Measurements from ENCODE around the gene FRYL.
A peak's percentile ranks its signal among the peaks of the same experiment; 100 is the strongest.
"Not testable (repeated sequence)": the region's sequence is repeated elsewhere in the genome, so short reads cannot be mapped to it uniquely, and the experiment has no call there.

FRYL gene

DNA sequence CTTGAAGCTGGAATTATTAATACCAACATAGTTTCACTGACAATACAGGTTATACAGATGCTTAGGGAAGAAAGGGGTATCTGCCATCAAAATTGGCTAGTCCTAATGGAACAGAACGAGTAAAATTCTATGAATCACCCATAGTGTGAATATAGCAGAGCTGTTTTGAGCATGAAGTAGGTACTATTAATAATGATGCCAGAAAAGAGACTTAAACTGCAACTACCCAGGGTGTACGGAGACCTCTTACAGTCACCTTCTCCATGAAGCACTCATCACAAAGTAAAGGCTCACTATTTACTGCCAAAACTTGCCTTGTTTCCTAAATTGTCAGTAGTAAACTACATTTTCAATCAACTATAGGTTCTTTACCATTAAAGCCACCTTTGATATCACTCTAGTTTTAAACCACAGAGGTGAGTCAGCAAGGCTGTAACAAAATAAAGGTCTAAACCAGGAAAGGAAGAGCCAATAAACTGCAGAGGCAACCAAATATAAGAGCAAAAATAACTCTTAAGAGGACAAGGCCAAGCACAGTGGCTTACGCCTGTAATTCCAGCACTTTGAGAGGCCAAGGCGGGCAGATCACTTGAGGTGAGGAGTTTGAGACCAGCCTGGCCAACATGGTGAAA lies 114.4 kb downstream of the FRYL start:
- no peak for DNase-seq (ENCODE audit: low read depth in 1 of 2, low spot score in 1 of 2)

- no peak for DNase-seq (ENCODE audit: low read depth in 1 of 2, low spot score in 1 of 2)
These were observed 115.1 kb downstream of the FRYL start for GRCh38 chr4:48664938-48665337.

- no peak for DNase-seq (ENCODE audit: low read depth in 1 of 2, low spot score in 1 of 2)
These were observed 118.7 kb downstream of the FRYL start for GRCh38 chr4:48661391-48661790.

DNA sequence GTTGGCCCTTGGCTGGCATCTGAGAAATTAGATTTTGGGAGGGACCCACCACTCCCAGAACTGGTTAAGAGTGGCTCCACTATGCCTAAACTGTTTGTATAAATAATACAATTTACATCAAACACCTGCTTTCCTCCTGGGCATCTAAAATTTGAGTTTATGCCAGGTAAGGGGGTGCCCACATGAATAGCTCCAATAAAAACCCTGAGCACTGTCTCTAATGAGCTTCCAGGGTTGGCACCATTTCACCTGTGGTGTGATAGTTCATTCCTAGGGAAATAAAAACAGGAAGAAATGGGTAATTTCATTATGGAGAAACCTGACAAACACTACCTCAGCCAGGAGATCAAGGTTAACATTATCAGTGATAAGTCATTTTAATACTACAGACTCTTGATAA lies 119.7 kb downstream of the FRYL start:
- no peak for DNase-seq (ENCODE audit: low read depth in 1 of 2, low spot score in 1 of 2)

DNA sequence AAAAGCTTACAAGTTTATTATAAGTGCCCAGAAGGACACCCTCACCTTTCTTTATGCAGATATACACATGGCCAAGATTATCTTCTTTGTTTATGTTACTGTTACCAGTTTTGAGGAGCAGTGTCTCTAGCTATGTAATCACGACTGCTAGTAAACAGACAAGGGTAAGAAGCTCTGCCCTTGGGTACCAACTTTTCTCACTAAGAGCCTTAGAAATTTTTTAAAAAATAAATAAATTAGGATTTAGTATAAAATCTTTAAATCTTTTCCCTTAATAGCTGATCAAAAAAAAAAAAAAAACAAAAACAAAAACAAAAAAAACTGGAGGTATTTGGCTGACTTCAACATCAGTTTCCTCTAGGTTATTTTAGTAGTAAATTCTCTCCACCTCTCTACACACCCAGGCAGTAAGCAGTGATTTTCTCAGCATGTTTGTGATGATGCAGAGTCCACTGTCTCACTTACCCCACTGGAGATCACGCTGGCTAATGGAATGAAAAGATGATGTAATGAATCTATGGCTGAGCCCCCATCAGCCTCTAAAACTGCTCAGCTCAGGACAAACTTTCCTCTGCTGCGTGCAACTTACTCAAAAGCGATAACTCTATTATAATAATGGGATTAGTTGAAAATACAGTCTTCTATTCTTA lies 125.9 kb downstream of the FRYL start:
- no peak for DNase-seq (ENCODE audit: low read depth in 1 of 2, low spot score in 1 of 2)

DNA sequence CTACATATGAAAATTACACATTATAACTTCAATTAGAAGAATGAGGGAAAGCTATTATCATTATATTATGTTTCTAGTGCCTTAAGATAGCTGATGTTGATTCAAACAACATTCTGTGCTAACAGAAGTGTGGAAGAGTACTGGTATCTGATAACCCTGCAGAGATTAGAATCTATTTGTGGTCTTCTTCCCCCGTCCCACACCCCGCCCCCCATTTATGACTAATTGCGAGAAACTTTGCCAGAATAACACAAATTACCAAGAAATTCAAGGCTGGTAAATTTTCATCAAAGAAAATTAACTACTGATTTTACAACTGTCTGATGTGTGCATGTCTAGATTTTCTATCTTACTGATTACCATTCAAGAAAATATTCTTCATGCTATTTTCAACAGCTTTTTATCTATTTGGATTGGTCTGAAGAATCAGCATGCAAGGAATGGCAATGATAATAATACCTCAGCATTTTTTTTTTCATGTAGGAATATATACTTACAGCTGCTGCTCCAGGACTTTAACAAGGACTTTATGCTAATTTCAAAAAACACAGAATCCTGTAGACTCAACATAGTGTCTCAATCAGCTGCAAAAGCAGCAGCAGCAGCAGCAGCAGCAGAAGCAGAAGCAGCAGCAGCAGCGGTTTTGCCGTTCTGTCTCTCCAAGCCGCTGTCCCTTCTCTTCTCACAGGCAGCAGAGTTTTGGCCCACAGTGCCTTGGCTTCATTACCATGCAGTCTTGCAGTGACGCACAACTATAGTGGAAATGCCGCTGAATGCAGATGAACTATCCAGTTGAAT lies 126.7 kb downstream of the FRYL start:
- peak in 1 of 2 donors; percentile 51 for DNase-seq (ENCODE audit: low read depth in 1 of 2, low spot score in 1 of 2)

DNA sequence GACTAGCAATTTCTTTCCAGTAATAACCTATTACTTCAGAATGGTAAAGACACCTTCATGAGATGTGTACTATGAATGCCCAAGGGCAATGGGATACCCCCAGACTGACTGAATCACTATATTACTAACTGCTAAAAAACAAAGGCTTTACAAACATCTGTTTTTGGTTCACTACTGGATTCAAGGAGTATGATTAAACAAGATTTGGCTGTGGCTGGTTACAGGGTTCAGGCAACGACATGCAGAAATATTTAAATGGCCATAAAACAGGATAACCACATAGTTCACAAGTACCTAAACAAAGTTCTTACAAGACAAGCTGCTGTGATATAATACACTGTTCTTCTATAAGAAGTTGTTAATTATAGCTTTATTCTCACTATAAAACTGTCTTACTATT lies 128.2 kb downstream of the FRYL start:
- no peak for DNase-seq (ENCODE audit: low read depth in 1 of 2, low spot score in 1 of 2)

DNA sequence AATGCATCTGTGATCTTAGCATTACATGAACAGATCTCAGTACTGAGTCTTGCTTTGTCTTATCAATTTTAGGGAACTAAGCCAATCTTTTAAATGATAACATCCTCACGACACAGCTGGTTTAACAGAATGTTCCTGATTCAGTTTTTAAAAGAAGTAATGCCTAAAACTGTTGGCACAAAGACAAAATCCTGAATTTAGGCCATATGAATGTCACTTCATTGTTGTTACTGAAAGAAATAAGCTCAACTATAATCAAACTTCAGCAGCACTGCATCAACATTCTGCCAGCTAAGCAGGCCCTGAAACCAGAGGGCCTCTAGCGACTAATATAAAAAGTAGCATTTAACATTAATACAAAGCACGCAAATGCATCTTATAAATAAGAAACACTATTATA lies 130.6 kb downstream of the FRYL start:
- no peak for DNase-seq (ENCODE audit: low read depth in 1 of 2, low spot score in 1 of 2)

DNA sequence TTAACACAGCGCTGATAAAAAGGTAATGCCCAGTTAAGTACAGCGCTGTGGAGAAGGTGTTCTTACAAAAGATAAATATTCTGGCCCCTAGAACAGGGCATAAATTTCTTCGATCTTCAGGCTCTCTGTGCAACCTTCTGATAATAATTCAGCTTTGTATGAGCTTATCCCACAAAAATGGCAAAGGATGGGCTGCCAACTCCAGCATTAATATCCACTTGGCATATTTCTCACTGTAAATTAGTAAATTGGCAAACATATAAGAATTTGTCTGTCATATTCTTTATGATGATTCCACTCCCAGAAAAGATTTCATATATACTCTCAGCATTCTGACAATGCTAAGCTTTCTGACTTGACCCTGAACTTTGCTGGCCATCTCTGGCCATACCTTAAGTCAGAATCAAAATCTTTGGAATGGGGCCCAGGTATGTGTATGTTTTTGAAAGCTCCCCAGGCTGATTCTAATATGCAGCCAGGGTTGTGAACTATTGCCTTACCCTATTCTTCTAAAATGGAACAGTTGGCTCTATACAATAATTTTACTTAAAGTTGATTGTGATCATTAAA lies 134.8 kb downstream of the FRYL start:
- no peak for DNase-seq (ENCODE audit: low read depth in 1 of 2, low spot score in 1 of 2)

DNA sequence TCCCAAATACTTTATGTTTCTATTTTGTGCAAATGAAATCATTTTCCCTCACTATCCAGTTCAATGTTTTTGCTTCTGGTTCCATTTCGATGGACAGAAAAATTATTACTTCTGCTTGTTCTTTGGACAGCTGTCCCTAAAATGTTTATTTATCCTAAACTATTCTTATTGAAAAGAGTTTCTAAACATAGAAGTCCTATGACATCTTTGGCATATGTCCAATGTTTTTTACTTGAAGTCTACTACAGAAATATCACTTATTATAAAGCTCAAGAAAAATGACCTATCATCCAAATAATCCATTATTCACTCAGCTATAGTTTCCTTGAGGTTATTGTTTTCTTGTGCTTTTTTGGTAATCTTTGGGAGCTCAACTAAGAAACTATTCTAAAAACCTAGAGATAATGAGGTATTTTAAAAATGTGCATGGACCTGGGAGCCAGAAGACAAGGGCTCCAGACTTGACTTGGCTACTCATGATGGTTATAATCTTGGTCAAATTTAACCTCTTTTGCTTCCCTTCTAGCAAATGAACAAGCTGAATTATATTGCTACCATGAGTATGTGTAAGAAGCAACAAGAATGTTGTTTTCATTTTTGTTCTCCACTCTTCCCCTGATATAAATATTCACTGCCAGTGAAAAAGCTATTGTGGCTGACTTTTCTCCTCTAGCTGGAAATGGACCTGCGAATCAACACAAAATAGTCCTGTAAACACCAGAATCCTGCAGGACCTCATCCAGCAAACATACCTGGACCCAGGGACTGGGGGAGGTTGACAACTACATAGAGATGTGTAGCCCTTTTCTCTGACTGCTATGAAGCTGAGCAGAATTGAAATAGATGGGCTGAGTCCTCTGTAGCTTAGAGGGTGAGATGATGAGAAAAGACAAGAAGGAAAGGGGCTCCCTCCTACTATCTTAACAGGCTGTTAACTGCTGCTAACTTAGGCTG lies 137.4 kb downstream of the FRYL start:
- DNase-seq (ENCODE audit: low read depth in 1 of 2, low spot score in 1 of 2) = no peak

- DNase-seq (ENCODE audit: low read depth in 1 of 2, low spot score in 1 of 2) = no peak
These were observed 138.7 kb downstream of the FRYL start for GRCh38 chr4:48641401-48641800.

DNA sequence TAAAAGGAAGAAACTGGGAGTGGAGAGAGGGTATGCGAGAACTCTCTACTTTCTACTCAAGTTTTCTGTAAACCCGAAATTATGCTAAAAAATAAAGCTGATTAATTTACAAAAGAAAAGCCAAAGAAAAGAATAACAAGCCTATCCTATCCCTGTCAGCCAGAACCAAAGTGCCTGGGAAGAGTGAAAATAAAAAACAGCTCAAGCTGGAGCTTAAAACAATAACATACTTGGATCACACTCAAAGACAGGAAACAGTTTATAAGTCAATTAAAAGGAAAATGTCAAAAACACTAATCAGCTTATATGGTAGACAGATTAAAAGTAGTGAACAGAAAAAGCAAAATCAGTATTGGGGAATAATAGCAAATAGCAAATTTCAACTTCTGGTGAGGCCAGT lies 139.4 kb downstream of the FRYL start:
- no peak for DNase-seq (ENCODE audit: low read depth in 1 of 2, low spot score in 1 of 2)

DNA sequence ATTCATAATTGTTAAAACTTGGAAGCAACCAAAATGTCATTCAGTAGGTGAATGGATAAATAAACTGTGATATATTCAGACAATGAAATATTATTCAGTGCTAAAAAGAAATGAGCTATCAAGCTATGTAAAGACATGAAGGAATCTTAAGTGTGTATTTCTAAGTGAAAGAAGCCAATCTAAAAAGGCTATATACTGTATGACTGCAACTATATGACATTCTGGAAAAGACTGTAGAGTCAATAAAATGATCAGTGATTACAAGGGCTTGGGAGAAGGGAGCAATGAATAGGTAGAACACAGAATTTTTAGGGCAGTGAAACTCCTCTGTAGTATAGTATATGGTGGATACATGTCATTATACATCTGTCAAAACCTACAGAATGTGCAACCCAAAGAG lies 139.9 kb downstream of the FRYL start:
- no peak for DNase-seq (ENCODE audit: low read depth in 1 of 2, low spot score in 1 of 2)

DNA sequence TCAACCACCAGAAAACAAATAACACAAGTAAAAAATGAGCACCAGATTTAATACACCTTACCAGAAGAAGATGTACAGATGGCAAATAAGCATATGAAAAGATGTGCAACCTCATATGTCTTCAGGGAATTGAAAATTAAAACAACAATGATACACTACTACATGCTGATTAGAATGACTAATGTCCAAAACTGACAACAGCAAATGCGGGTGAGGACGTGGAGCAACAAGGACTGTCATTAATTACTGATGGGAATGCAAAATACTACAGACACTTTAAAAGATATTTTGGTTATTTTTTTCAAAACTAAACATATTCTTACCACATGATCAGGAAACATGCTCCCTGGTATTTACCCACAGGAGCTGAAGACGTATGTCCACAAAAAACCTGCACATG lies 140.3 kb downstream of the FRYL start:
- no peak for DNase-seq (ENCODE audit: low read depth in 1 of 2, low spot score in 1 of 2)

DNA sequence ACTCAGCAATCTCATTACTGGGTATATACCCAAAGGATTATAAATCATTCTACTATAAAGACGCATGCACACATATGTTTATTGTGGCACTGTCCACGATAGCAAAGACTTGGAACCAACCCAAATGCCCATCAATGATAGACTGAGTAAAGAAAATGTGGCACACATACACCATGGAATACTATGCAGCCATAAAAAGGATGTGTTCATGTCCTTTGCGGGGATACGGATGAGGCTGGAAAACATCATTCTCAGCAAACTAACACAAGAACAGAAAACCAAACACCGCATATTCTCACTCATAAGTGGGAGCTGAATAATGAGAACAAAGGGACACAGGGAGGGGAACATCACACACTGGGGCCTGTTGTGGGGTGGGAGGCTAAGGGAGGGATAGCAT lies 141.5 kb downstream of the FRYL start:
- DNase-seq (ENCODE audit: low read depth in 1 of 2, low spot score in 1 of 2) = not testable (repeated sequence)

- no peak for DNase-seq (ENCODE audit: low read depth in 1 of 2, low spot score in 1 of 2)
These were observed 143.2 kb downstream of the FRYL start for GRCh38 chr4:48636911-48637310.

DNA sequence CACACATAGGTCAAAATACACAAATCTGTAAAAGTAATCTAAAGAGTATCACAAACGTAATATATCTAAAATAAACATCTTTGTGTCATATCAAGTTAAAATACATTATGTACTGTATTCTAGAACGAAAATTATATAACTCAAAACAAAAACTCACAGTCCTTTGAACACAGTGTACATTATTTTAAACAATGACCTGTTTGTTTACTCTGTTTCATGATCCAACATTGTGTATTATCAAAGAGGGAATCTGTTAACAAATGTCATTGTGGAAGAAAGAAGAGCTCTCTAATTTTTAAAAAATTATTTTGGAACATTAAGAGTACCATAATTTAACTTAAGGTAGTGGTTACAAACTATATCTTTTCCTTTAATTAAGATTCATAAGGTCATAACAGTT lies 144.1 kb downstream of the FRYL start:
- DNase-seq (ENCODE audit: low read depth in 1 of 2, low spot score in 1 of 2) = no peak

DNA sequence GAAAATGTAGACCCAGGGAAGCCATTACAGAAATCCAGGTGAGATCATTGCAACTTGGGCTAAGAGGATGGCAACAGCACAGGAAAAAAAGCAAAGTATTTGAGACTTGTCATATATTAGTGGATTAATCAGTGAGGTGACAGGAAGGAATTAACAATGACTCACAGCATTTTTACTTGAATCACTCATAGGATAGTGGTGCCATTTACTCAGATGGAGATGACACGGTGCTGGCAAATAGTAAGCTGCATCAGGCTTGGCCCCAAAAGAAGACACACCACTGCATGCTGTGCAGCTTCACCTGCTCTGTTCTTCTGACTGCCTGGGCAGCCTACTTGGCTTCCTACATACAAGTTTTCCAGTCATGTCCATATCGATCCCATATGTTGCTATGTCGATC lies 144.8 kb downstream of the FRYL start:
- peak in 1 of 2 donors; percentile 17 for DNase-seq (ENCODE audit: low read depth in 1 of 2, low spot score in 1 of 2)

GRCh38 chr4:48634688-48635308 lies 145.3 kb downstream of the FRYL start:
- DNase-seq (ENCODE audit: low read depth in 1 of 2, low spot score in 1 of 2) = no peak

DNA sequence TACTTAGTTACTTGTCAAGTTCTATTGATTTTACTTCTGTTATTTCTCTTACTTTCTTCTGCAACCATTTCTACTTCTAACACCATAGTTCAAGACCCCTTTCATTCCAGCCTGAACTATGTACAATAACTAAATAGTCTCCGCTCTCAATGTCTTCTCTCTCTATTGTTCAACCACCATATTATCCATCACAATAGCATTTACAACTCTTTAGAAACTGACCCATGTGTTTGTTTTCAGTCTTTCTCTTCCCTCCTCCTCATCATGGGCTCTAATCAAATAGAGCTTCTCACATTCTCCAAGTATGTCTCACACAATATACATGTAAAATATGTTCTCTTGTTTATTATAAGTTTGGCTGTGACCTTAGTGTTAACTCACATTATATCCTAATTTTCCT lies 146.4 kb downstream of the FRYL start:
- no peak for DNase-seq (ENCODE audit: low read depth in 1 of 2, low spot score in 1 of 2)

- no peak for DNase-seq (ENCODE audit: low read depth in 1 of 2, low spot score in 1 of 2)
These were observed 150.6 kb downstream of the FRYL start for GRCh38 chr4:48629458-48629857.

Measured in activated CD4-positive, alpha-beta T cell treated with anti-CD3 and anti-CD28 coated beads, Interleukin-2, amount 50 U/mL, for 24 hours (primary cell).